Pancreas (tissue), 10 donors: ENCODE data around the gene ARSK. TPM values are rescaled to one million over a fixed set of nuclear protein-coding genes. Genes with fewer than 3 reads are reported as not detected.

Experiments used
- ATAC-seq, 4 donors: fragments of 200-7000 bp; cut with Tn5 transposase; one replicate each; pipeline versions ENCODE4 v1.8.0 to v1.9.1; 2020; ENCODE audit warnings: mild to moderate bottlenecking in 4 of 4, moderate library complexity in 4 of 4
- DNase-seq, 6 donors: peaks; one replicate each; pipeline ENCODE4 v3.0.0-alpha.2; 2020
- FAIRE-seq: peaks from 2 replicates; lab custom pipeline; 2012; peaks lifted over from hg19 to GRCh38; lab: Jason Lieb, UNC
- H3K27ac ChIP-seq, 4 donors: fragments of 200-600 bp; sonication (generic); 1 replicate in 3 of 4; 2 replicates in 1 of 4; pipeline versions ENCODE4 v1.5.0 to v1.8.0; 2020
- H3K27me3 ChIP-seq, 4 donors: fragments of 200-600 bp; one replicate each; pipeline ENCODE4 v1.8.0; 2021
- H3K36me3 ChIP-seq, 3 donors: fragments of 200-600 bp; sonication (generic) in 1 of 3; one replicate each; pipeline versions ENCODE4 v1.5.0 to v1.8.0; 2020 to 2021
- H3K4me1 ChIP-seq, 3 donors: fragments of 200-600 bp; one replicate each; pipeline ENCODE4 v1.8.0; 2021
- H3K4me3 ChIP-seq, 4 donors: fragments of 200-600 bp; sonication (generic) in 2 of 4; one replicate each; pipeline versions ENCODE4 v1.5.0 to v1.8.0; 2020 to 2021
- H3K9me3 ChIP-seq, 4 donors: fragments of 200-600 bp; one replicate each; pipeline ENCODE4 v1.8.0; 2021
- WGBS, 2 donors: extraction: QIAGEN DNeasy Blood & Tissue Kit; methylation state at CpG; one replicate each; pipeline ENCODE4 v1.1.7; 2013; 5-methylcytosine and 5-hydroxymethylcytosine counted together
- intact Hi-C, 3 donors: fragments of 100-400 bp; cut with DNase I; formaldehyde crosslinking; loops; one replicate each; pipeline versions ENCODE4 v1.11.1 to v1.14.2; 2022
- polyA plus RNA-seq, 2 donors: library from polyadenylated mRNA; stranded (reverse); fragments of 200-250 nt; gene quantifications; one replicate each; pipeline ENCODE4 v1.2.3, GENCODE V29; 2013
- total RNA-seq, 6 donors: library from RNA; stranded (reverse); fragmentation: NEBNext Ultra II Directional in 4 of 6; extraction: Animal tissue kit (Norgen Biotek cat#: 25700) in 4 of 6; gene quantifications; one replicate each; pipeline versions ENCODE4 v1.2.1 to v1.2.4, GENCODE V29; 2021 to 2023
- TF ChIP-seq, protein P1 (sequence below), 4 donors: fragments of 200-600 bp; sonication (generic) in 3 of 4; IDR thresholded peaks; one replicate each; pipeline versions ENCODE4 v1.5.0 to v1.8.0; 2021; ENCODE audit warnings: antibody characterized with exemption in 4 of 4
- donor health status: healthy with polysubstance abuse.
- donor health status: DM: no; HTN: no; CAD: no; lungs with moderate emphysema.
- donor health status: DM: no; HTN: no; CAD: no.
- donor health status: control.
- donor health status: control.
- donor health status: Bipolar disorder and iron deficiency.
- donor health status: DM: yes; HTN: yes; CAD: no.
- donor health status: DM: no; HTN: no; CAD: no.
- donor health status: DM: no; HTN: no; CAD: no.
- donor health status: DM: yes; HTN: yes; CAD: no.

Gene ARSK
- total and polyA plus RNA-seq, 8 donors = 1.3 to 3.9 (median 3.2) TPM

DNA sequence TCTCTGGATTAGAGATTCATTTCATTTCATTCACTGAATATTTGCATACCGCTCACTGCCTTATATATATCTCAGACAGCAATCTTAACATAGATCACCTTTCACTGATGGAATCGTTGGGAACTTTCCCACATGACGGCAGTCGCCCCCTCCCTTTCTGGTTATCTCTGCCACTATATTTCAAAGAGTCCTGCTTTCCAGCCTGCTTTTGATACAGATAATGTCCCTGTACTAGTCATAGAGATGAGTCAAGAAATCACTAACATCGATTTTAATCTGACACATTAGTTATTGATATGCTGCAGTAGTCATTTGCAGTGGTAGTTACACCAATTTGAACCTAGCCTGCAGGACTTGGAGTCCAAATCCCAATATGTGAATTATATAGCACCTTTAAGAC lies 8.5 kb downstream of the ARSK start:
- Histone ChIP-seq H3K27me3 (no peaks in the 10 kb centered on the region), H3K4me1 (no peaks in the 10 kb centered on the region), H3K4me3 (no peak overlapping the region), H3K36me3 (peaks cover 0 to 5% (median 0%) of the 10 kb centered on the region in 3 donors), H3K27ac (no peak overlapping the region), H3K9me3 (no peaks in the 10 kb centered on the region)
- TF ChIP-seq, protein P1, sequence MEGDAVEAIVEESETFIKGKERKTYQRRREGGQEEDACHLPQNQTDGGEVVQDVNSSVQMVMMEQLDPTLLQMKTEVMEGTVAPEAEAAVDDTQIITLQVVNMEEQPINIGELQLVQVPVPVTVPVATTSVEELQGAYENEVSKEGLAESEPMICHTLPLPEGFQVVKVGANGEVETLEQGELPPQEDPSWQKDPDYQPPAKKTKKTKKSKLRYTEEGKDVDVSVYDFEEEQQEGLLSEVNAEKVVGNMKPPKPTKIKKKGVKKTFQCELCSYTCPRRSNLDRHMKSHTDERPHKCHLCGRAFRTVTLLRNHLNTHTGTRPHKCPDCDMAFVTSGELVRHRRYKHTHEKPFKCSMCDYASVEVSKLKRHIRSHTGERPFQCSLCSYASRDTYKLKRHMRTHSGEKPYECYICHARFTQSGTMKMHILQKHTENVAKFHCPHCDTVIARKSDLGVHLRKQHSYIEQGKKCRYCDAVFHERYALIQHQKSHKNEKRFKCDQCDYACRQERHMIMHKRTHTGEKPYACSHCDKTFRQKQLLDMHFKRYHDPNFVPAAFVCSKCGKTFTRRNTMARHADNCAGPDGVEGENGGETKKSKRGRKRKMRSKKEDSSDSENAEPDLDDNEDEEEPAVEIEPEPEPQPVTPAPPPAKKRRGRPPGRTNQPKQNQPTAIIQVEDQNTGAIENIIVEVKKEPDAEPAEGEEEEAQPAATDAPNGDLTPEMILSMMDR (IDR thresholded peaks at IDR 0.05) = no peak
- ATAC-seq (no peak), DNase-seq (no peak), FAIRE-seq (no peak)
- intact Hi-C loops = loop anchor here in 1 of 3 donors (10.0 kb wide), 1 partner anchor 51 kb away; no protein-coding TSS in a partner anchor
- 66 to 69% methylated on average over 5 of the region's 5 CpGs for WGBS, 2 donors

DNA sequence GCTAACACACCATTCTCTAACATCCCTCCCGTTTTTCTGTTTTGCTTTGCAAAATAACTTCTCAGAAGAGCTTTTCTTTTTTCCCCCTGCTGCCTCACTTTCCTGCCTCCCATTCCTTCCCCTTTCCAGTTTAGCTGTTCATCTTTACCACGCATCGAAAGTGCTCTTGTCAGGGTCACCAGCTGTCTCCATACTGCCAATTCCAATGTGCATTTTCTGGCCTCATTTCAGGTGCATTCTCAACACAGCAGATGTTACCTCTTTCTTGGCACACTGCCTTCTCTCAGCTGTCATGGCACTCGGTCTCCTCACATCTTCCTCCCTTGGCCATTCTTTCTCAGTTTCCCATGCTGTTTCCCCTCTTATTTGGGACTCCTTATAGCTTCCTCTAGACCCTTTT lies 9.5 kb downstream of the ARSK start:
- ATAC-seq (no peak), FAIRE-seq (no peak), DNase-seq (no peak)
- WGBS, 2 donors = 50 to 60% methylated on average over 4 of the region's 4 CpGs
- Histone ChIP-seq H3K36me3 (peaks cover 0 to 6% (median 0%) of the 10 kb centered on the region in 3 donors), H3K9me3 (no peaks in the 10 kb centered on the region), H3K27ac (no peak overlapping the region), H3K27me3 (no peaks in the 10 kb centered on the region), H3K4me1 (no peaks in the 10 kb centered on the region), H3K4me3 (no peak overlapping the region)
- intact Hi-C loops = loop anchor here in 1 of 3 donors (10.0 kb wide), 1 partner anchor 50 kb away; no protein-coding TSS in a partner anchor
- TF ChIP-seq, protein P1 (IDR thresholded peaks at IDR 0.05) = no peak

DNA sequence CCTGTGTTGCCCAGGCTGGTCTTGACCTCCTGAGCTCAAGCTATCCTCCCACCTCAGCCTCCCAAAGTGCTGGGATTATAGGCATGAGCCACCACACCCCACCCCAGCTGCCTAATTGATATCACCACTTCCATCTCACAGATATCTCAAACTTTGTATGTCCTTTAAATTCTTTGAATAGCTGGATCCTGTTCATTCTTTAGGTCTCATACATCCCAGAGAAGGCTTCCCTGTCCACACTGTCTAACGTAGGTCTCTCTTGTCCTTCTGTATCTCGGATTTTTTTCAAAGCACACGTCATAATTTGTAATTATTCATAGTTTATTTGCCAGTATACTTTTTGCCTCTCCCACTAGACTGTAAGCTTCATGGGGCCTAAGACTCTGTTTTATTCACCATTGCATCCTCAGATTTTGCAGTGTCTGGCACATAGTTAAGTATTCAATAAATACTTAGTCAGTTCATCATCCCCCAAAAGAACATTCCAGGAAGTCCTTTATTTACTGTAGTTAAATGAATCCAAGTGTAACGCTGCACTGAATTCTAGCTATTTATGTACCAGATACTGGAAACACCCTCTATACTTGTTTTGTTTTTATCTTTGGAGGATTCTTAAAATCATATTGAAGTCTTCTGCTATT lies 10.5 kb downstream of the ARSK start:
- Histone ChIP-seq H3K9me3 (no peaks in the 10 kb centered on the region), H3K4me3 (no peak overlapping the region), H3K36me3 (peaks cover 0 to 6% (median 0%) of the 10 kb centered on the region in 3 donors), H3K27me3 (no peaks in the 10 kb centered on the region), H3K4me1 (no peaks in the 10 kb centered on the region), H3K27ac (no peak overlapping the region)
- intact Hi-C loops = loop anchor here in 1 of 3 donors (10.0 kb wide), 1 partner anchor 49 kb away; no protein-coding TSS in a partner anchor
- 84 to 93% methylated on average over 4 of the region's 4 CpGs for WGBS, 2 donors
- DNase-seq = no peak
- no peak for ATAC-seq
- FAIRE-seq = no peak
- TF ChIP-seq, protein P1 (IDR thresholded peaks at IDR 0.05) = no peak

DNA sequence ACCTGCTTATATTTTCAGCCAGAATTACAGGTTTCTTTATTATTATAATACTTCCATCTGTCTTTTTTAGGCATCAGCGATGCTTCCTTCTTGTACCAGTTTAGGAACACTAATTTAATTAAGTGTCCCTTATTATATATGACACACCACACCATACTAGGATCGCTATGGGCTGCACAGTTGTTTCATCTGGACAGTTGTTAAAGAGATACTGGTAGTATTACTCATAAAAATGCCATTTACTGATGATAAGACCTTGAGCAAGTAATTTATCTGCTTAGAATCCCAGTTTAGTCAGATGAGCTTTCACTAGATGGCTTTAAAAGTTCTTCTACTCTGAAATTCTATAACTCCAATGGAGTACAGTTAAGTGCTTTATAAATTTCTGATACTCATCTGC lies 17.1 kb downstream of the ARSK start:
- Histone ChIP-seq H3K4me3 (no peak overlapping the region), H3K4me1 (no peaks in the 10 kb centered on the region), H3K27me3 (no peaks in the 10 kb centered on the region), H3K9me3 (no peaks in the 10 kb centered on the region), H3K27ac (no peak overlapping the region), H3K36me3 (peaks cover 0 to 6% (median 0%) of the 10 kb centered on the region in 3 donors)
- intact Hi-C loops = no loop called here
- TF ChIP-seq, protein P1 (IDR thresholded peaks at IDR 0.05) = no peak
- FAIRE-seq (no peak), DNase-seq (no peak), ATAC-seq (no peak)
- 95 to 97% methylated on average over 2 of the region's 2 CpGs for WGBS, 2 donors

DNA sequence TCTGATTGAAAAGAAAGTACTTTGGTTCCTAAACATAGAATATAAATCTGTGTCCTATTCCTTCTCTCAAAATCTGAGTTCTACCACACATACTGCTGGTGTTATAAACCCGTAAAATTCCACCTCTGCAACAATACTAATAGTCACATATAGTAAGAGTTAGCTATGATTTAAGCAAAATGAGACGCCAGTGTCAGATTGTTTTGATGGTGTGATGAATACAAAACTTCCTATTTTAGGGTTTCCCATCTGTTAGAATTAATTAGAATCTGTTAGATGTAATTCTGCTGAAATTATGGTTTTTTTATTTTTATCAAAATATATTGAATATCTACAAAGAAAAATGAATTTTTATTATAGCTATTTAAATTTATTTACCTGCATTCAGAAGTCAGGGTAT lies 26.7 kb downstream of the ARSK start:
- TF ChIP-seq, protein P1 (IDR thresholded peaks at IDR 0.05) = no peak
- H3K4me1 ChIP-seq = no peaks in the 10 kb centered on the region
- intact Hi-C loops = no loop called here
- no peak for FAIRE-seq
- DNase-seq = no peak
- WGBS, 2 donors = 94 to 100% methylated on average over 2 of the region's 2 CpGs
- H3K36me3 ChIP-seq = no peaks in the 10 kb centered on the region
- no peaks in the 10 kb centered on the region for H3K27me3 ChIP-seq
- no peak for ATAC-seq
- no peak overlapping the region for H3K4me3 ChIP-seq
- H3K9me3 ChIP-seq = no peaks in the 10 kb centered on the region
- H3K27ac ChIP-seq = no peak overlapping the region
